Dendritic cell treated with granulocyte-macrophage colony-stimulating factor and Interleukin-4, amounts not matched to agents 40 ng/mL and 50 ng/mL, for 4 days (primary cell): ENCODE data around the gene BBS9.

ENCODE experiments used
- H3K27ac Mint-ChIP-seq: one replicate; pipeline ENCODE4 v1.8.0; 2022; ENCODE audit warnings: mild to moderate bottlenecking, mixed read lengths
- H3K27me3 Mint-ChIP-seq: one replicate; pipeline ENCODE4 v1.8.0; 2022; ENCODE audit warnings: mild to moderate bottlenecking, mixed read lengths
- H3K36me3 Mint-ChIP-seq: one replicate; pipeline ENCODE4 v1.8.0; 2022; ENCODE audit warnings: low read depth, mixed read lengths
- H3K4me1 Mint-ChIP-seq: one replicate; pipeline ENCODE4 v1.8.0; 2022; ENCODE audit warnings: low read depth, mixed read lengths
- H3K4me3 Mint-ChIP-seq: one replicate; pipeline ENCODE4 v1.8.0; 2022; ENCODE audit warnings: mild to moderate bottlenecking, moderate library complexity, mixed read lengths
- H3K9me3 Mint-ChIP-seq: one replicate; pipeline ENCODE4 v1.8.0; 2022; ENCODE audit warnings: mixed read lengths
- intact Hi-C: fragments of 100-400 bp; cut with micrococcal nuclease; formaldehyde crosslinking; loops from one replicate; pipeline ENCODE4 v1.15.0; 2022

Gene BBS9

GRCh38 chr7:33550363-33550762 lies 421.0 kb downstream of the BBS9 start:
- Mint-ChIP-seq H3K27ac (no peak overlapping the region), H3K9me3 (peaks cover 2% of the 10 kb centered on the region), H3K4me1 (no peaks in the 10 kb centered on the region), H3K4me3 (no peak overlapping the region), H3K36me3 (no peaks in the 10 kb centered on the region), H3K27me3 (no peaks in the 10 kb centered on the region)
- intact Hi-C loops: no loop called here

DNA sequence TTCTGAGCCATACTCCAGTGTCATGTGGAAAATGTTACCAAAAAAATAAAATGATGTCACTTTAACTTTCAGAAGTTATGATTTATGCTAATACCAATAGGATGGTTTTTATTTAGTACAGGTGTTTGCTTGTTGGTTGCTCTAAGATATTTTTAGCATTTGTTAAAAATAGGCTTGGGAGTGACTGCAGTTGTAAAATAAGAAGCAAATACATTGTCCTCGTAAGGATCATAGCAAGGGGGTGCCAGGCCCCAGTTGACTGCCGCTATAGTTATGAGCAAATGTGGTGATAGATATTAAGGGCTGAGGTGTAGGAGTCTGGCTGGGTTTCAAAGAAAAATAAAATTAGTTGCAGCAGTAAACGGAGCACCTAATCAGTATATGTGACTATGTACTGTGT lies 421.6 kb downstream of the BBS9 start:
- Mint-ChIP-seq H3K36me3 (no peaks in the 10 kb centered on the region), H3K4me1 (no peaks in the 10 kb centered on the region), H3K4me3 (no peak overlapping the region), H3K27ac (no peak overlapping the region), H3K9me3 (no peaks in the 10 kb centered on the region), H3K27me3 (no peaks in the 10 kb centered on the region)
- intact Hi-C loops: no loop called here

DNA sequence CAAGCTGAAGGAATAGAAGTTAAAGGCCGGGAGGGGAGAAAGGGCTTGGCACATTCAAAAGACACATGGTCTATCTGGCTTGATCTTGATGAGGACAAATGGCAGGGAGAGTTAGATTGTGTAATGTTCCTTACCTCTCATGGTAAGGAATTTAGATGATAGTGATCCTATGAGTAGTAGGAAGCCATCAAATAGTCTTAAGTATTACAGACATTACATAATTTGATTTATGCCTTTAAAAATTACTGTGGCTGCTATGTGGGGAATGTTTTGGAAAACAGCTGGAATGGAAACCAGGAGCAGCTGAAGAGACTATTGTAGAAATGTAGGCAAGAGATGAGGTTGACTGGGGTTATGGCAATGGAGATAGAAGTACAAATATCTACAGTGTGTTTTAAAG lies 424.7 kb downstream of the BBS9 start:
- no peaks in the 10 kb centered on the region for H3K27me3 Mint-ChIP-seq
- intact Hi-C loops: no loop called here
- no peak overlapping the region for H3K27ac Mint-ChIP-seq
- H3K9me3 Mint-ChIP-seq: no peaks in the 10 kb centered on the region
- H3K4me3 Mint-ChIP-seq: no peak overlapping the region
- no peaks in the 10 kb centered on the region for H3K4me1 Mint-ChIP-seq
- H3K36me3 Mint-ChIP-seq: no peaks in the 10 kb centered on the region

- Mint-ChIP-seq H3K4me3 (no peak overlapping the region), H3K27me3 (no peaks in the 10 kb centered on the region), H3K27ac (no peak overlapping the region), H3K4me1 (no peaks in the 10 kb centered on the region), H3K9me3 (no peaks in the 10 kb centered on the region), H3K36me3 (no peaks in the 10 kb centered on the region)
- intact Hi-C loops: no loop called here
These were observed 425.2 kb downstream of the BBS9 start for GRCh38 chr7:33554576-33554975.

- H3K36me3 Mint-ChIP-seq: no peaks in the 10 kb centered on the region
These were observed 427.1 kb downstream of the BBS9 start for GRCh38 chr7:33556472-33556871.

GRCh38 chr7:33558549-33559323 lies 429.4 kb downstream of the BBS9 start:
- Mint-ChIP-seq H3K9me3 (no peaks in the 10 kb centered on the region), H3K27me3 (no peaks in the 10 kb centered on the region), H3K4me1 (no peaks in the 10 kb centered on the region), H3K27ac (no peak overlapping the region), H3K4me3 (no peak overlapping the region), H3K36me3 (no peaks in the 10 kb centered on the region)
- intact Hi-C loops: no loop called here

More at GRCh38 chr7:33556472-33556871, 427.1 kb downstream of the BBS9 start:
- H3K4me1 Mint-ChIP-seq: no peaks in the 10 kb centered on the region
- no peaks in the 10 kb centered on the region for H3K9me3 Mint-ChIP-seq
- no peaks in the 10 kb centered on the region for H3K27me3 Mint-ChIP-seq
- H3K27ac Mint-ChIP-seq: no peak overlapping the region
- H3K4me3 Mint-ChIP-seq: no peak overlapping the region
- intact Hi-C loops: no loop called here

- no peaks in the 10 kb centered on the region for H3K27me3 Mint-ChIP-seq
- intact Hi-C loops: no loop called here
- no peak overlapping the region for H3K27ac Mint-ChIP-seq
- H3K4me3 Mint-ChIP-seq: no peak overlapping the region
- H3K4me1 Mint-ChIP-seq: no peaks in the 10 kb centered on the region
- H3K36me3 Mint-ChIP-seq: no peaks in the 10 kb centered on the region
- no peaks in the 10 kb centered on the region for H3K9me3 Mint-ChIP-seq
These were observed 430.0 kb downstream of the BBS9 start for GRCh38 chr7:33559324-33559710.

- H3K27me3 Mint-ChIP-seq: no peaks in the 10 kb centered on the region
- intact Hi-C loops: no loop called here
- no peak overlapping the region for H3K27ac Mint-ChIP-seq
- H3K4me1 Mint-ChIP-seq: no peaks in the 10 kb centered on the region
- no peak overlapping the region for H3K4me3 Mint-ChIP-seq
- H3K9me3 Mint-ChIP-seq: no peaks in the 10 kb centered on the region
- no peaks in the 10 kb centered on the region for H3K36me3 Mint-ChIP-seq
These were observed 433.6 kb downstream of the BBS9 start for GRCh38 chr7:33562996-33563395.

DNA sequence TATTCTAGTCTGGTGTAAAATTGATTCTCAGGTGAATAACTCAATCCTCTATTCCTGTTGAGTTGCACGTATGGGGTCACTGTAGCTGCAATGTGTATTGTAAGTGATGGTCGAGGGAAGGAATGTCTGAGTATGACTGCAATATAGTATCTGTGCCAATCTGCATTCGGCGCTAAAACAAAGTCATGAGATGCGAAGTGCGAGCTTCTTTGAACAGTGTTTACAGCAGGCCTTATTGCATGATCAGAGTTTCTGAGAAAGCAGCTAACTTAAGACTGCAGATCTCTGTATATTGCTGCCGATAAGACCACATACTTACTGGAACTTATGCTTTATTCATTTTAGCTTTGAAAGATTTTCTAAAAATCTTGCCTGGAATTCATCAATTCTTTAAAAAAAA lies 434.3 kb downstream of the BBS9 start:
- H3K4me3 Mint-ChIP-seq: no peak overlapping the region
- H3K9me3 Mint-ChIP-seq: no peaks in the 10 kb centered on the region
- intact Hi-C loops: no loop called here
- no peaks in the 10 kb centered on the region for H3K36me3 Mint-ChIP-seq
- no peaks in the 10 kb centered on the region for H3K27me3 Mint-ChIP-seq
- H3K4me1 Mint-ChIP-seq: no peaks in the 10 kb centered on the region
- no peak overlapping the region for H3K27ac Mint-ChIP-seq

GRCh38 chr7:33578166-33578565 lies 448.8 kb downstream of the BBS9 start:
- Mint-ChIP-seq H3K27ac (no peak overlapping the region), H3K4me1 (no peaks in the 10 kb centered on the region), H3K36me3 (no peaks in the 10 kb centered on the region), H3K4me3 (no peak overlapping the region), H3K27me3 (no peaks in the 10 kb centered on the region), H3K9me3 (peaks cover 2% of the 10 kb centered on the region)
- intact Hi-C loops: no loop called here

DNA sequence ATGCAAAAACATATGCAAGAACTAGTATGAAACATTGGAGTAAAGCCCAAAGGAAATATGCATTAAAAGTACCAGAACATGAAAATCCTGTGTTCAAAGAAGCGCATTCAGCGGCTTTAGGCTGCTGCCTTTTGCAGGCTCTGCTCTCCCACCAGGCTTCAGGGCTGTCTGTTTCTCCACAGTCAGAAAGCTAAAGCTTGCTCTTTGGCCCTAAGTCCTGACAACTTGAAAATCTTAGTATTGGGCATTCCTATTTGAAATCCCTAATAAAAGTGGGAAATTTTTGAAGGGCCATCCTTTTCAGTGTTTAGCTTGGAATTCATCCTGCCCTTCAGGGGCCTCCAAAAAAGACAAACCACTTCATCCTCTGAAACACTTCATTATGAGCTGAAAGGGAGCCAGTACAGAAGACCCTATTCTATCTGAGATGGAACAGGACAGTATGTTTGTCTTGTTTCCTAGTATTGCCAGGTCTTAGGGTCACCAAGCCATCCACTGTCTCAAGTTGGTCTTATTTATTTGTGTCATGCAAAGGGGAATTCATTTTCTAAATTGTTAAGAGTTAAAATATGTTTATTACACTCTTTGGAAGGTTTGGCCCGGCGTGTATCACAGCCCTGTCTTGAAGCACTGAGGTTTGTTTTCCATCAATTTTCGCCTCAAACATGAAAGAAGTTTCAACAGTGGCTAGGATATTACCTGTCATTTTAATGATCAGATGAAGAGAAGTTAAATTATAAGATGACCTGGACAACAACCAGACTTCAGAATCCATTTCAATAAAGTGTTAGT lies 449.7 kb downstream of the BBS9 start:
- intact Hi-C loops: no loop called here
- no peak overlapping the region for H3K27ac Mint-ChIP-seq
- no peaks in the 10 kb centered on the region for H3K4me1 Mint-ChIP-seq
- no peaks in the 10 kb centered on the region for H3K9me3 Mint-ChIP-seq
- no peaks in the 10 kb centered on the region for H3K27me3 Mint-ChIP-seq
- no peak overlapping the region for H3K4me3 Mint-ChIP-seq
- H3K36me3 Mint-ChIP-seq: no peaks in the 10 kb centered on the region

GRCh38 chr7:33579673-33579960 lies 450.3 kb downstream of the BBS9 start:
- Mint-ChIP-seq H3K9me3 (no peaks in the 10 kb centered on the region), H3K27me3 (no peaks in the 10 kb centered on the region), H3K27ac (no peak overlapping the region), H3K36me3 (no peaks in the 10 kb centered on the region), H3K4me3 (no peak overlapping the region), H3K4me1 (no peaks in the 10 kb centered on the region)
- intact Hi-C loops: no loop called here

DNA sequence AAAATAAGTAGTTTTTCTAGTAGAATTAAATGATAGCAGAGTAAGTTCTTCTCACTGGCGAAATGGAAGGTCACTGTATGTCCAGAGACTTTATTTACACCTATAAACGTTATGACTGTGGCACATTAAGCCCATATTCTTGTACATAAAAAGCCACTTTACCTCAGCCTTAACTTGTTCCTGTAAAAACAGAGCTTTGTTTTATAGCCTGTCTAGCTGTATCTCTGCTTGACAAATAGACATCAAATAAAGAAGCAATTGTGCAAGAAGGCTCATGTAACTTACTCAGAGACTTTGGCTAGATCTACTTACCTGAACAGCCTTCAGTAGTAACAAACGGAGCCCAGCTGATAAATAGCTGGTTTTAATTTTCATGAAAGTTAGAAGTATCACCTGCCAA lies 451.9 kb downstream of the BBS9 start:
- Mint-ChIP-seq H3K4me3 (no peak overlapping the region), H3K27me3 (no peaks in the 10 kb centered on the region), H3K36me3 (no peaks in the 10 kb centered on the region), H3K9me3 (no peaks in the 10 kb centered on the region), H3K4me1 (no peaks in the 10 kb centered on the region), H3K27ac (no peak overlapping the region)
- intact Hi-C loops: no loop called here

GRCh38 chr7:33582104-33582503 lies 452.7 kb downstream of the BBS9 start:
- Mint-ChIP-seq H3K36me3 (no peaks in the 10 kb centered on the region), H3K4me3 (no peak overlapping the region), H3K9me3 (no peaks in the 10 kb centered on the region), H3K27me3 (no peaks in the 10 kb centered on the region), H3K4me1 (no peaks in the 10 kb centered on the region), H3K27ac (no peak overlapping the region)
- intact Hi-C loops: no loop called here

GRCh38 chr7:33582533-33582932 lies 453.2 kb downstream of the BBS9 start:
- Mint-ChIP-seq H3K27ac (no peak overlapping the region), H3K4me1 (no peaks in the 10 kb centered on the region), H3K4me3 (no peak overlapping the region), H3K9me3 (no peaks in the 10 kb centered on the region), H3K27me3 (no peaks in the 10 kb centered on the region), H3K36me3 (no peaks in the 10 kb centered on the region)
- intact Hi-C loops: no loop called here
